ENCODE measurements around the gene TRPC3. TPM values are rescaled to one million over a fixed set of nuclear protein-coding genes. Genes with fewer than 3 reads are reported as not detected.

TRPC3 gene
- total and polyA plus RNA-seq, 4 donors, result 4.8 to 16.1 (median 11.3) TPM

GRCh38 chr4:121978172-121978516 is 26.3 kb upstream of the TRPC3 start:
- H3K36me3 ChIP-seq (ENCODE audit: control insufficient read depth, insufficient read depth, low read length), result no peaks in the 10 kb centered on the region
- no peak overlapping the region for H3K27ac ChIP-seq (ENCODE audit: low read depth, low read length)
- DNase-seq (ENCODE audit: low read depth in 4 of 6, low spot score in 6 of 6), result no peak
- WGBS (ENCODE audit: insufficient coverage), result 100% methylated on average over 1 of the region's 2 CpGs
- peaks cover 4% of the 10 kb centered on the region for H3K4me1 ChIP-seq (ENCODE audit: control insufficient read depth, insufficient read depth, low read length)
- H3K27me3 ChIP-seq (ENCODE audit: control insufficient read depth, insufficient read depth, low read length), result no peaks in the 10 kb centered on the region
- H3K4me3 ChIP-seq (ENCODE audit: low read depth, low read length), result no peak overlapping the region
- no peaks in the 10 kb centered on the region for H3K9me3 ChIP-seq (ENCODE audit: control insufficient read depth, insufficient read depth, low read length)

- WGBS (ENCODE audit: insufficient coverage), result 37% methylated on average over 3 of the region's 9 CpGs
- DNase-seq (ENCODE audit: low read depth in 4 of 6, low spot score in 6 of 6), result no peak
- Histone ChIP-seq H3K4me3 (ENCODE audit: low read depth, low read length) (no peak overlapping the region), H3K9me3 (ENCODE audit: control insufficient read depth, insufficient read depth, low read length) (no peaks in the 10 kb centered on the region), H3K36me3 (ENCODE audit: control insufficient read depth, insufficient read depth, low read length) (no peaks in the 10 kb centered on the region), H3K27me3 (ENCODE audit: control insufficient read depth, insufficient read depth, low read length) (no peaks in the 10 kb centered on the region), H3K27ac (ENCODE audit: low read depth, low read length) (no peak overlapping the region), H3K4me1 (ENCODE audit: control insufficient read depth, insufficient read depth, low read length) (peaks cover 4% of the 10 kb centered on the region)
Observed at GRCh38 chr4:121977251-121978171, 25.7 kb upstream of the TRPC3 start.

GRCh38 chr4:121975784-121976183 is 23.9 kb upstream of the TRPC3 start:
- no peak for DNase-seq (ENCODE audit: low read depth in 4 of 6, low spot score in 6 of 6)
- Histone ChIP-seq H3K27ac (ENCODE audit: low read depth, low read length) (no peak overlapping the region), H3K9me3 (ENCODE audit: control insufficient read depth, insufficient read depth, low read length) (no peaks in the 10 kb centered on the region), H3K36me3 (ENCODE audit: control insufficient read depth, insufficient read depth, low read length) (no peaks in the 10 kb centered on the region), H3K27me3 (ENCODE audit: control insufficient read depth, insufficient read depth, low read length) (no peaks in the 10 kb centered on the region), H3K4me1 (ENCODE audit: control insufficient read depth, insufficient read depth, low read length) (peaks cover 4% of the 10 kb centered on the region), H3K4me3 (ENCODE audit: low read depth, low read length) (no peak overlapping the region)
- no CpG with 5 or more reads among the region's 2 CpGs for WGBS (ENCODE audit: insufficient coverage)

- Histone ChIP-seq H3K27ac (ENCODE audit: low read depth, low read length) (no peak overlapping the region), H3K4me3 (ENCODE audit: low read depth, low read length) (no peak overlapping the region), H3K27me3 (ENCODE audit: control insufficient read depth, insufficient read depth, low read length) (no peaks in the 10 kb centered on the region), H3K36me3 (ENCODE audit: control insufficient read depth, insufficient read depth, low read length) (no peaks in the 10 kb centered on the region), H3K4me1 (ENCODE audit: control insufficient read depth, insufficient read depth, low read length) (peaks cover 4% of the 10 kb centered on the region), H3K9me3 (ENCODE audit: control insufficient read depth, insufficient read depth, low read length) (no peaks in the 10 kb centered on the region)
- no peak for DNase-seq (ENCODE audit: low read depth in 4 of 6, low spot score in 6 of 6)
- no CpG with 5 or more reads among the region's 4 CpGs for WGBS (ENCODE audit: insufficient coverage)
Observed at GRCh38 chr4:121973816-121974215, 22.0 kb upstream of the TRPC3 start.

- peak in 1 of 6 donors; percentile 72 for DNase-seq (ENCODE audit: low read depth in 4 of 6, low spot score in 6 of 6)
- no peaks in the 10 kb centered on the region for H3K9me3 ChIP-seq (ENCODE audit: control insufficient read depth, insufficient read depth, low read length)
- H3K27me3 ChIP-seq (ENCODE audit: control insufficient read depth, insufficient read depth, low read length), result no peaks in the 10 kb centered on the region
- no CpG with 5 or more reads among the region's 1 CpG for WGBS (ENCODE audit: insufficient coverage)
- no peak overlapping the region for H3K27ac ChIP-seq (ENCODE audit: low read depth, low read length)
- H3K4me1 ChIP-seq (ENCODE audit: control insufficient read depth, insufficient read depth, low read length), result no peaks in the 10 kb centered on the region
- no peak overlapping the region for H3K4me3 ChIP-seq (ENCODE audit: low read depth, low read length)
- H3K36me3 ChIP-seq (ENCODE audit: control insufficient read depth, insufficient read depth, low read length), result no peaks in the 10 kb centered on the region
Observed at GRCh38 chr4:121968859-121969258, 17.0 kb upstream of the TRPC3 start.

GRCh38 chr4:121964958-121965357 is 13.1 kb upstream of the TRPC3 start:
- H3K27me3 ChIP-seq (ENCODE audit: control insufficient read depth, insufficient read depth, low read length), result no peaks in the 10 kb centered on the region
- H3K9me3 ChIP-seq (ENCODE audit: control insufficient read depth, insufficient read depth, low read length), result no peaks in the 10 kb centered on the region
- H3K36me3 ChIP-seq (ENCODE audit: control insufficient read depth, insufficient read depth, low read length), result no peaks in the 10 kb centered on the region
- WGBS (ENCODE audit: insufficient coverage), result 100% methylated on average over 1 of the region's 1 CpG
- H3K27ac ChIP-seq (ENCODE audit: low read depth, low read length), result no peak overlapping the region
- DNase-seq (ENCODE audit: low read depth in 4 of 6, low spot score in 6 of 6), result no peak
- no peak overlapping the region for H3K4me3 ChIP-seq (ENCODE audit: low read depth, low read length)
- no peaks in the 10 kb centered on the region for H3K4me1 ChIP-seq (ENCODE audit: control insufficient read depth, insufficient read depth, low read length)

GRCh38 chr4:121960818-121961217 is 9.0 kb upstream of the TRPC3 start:
- H3K4me3 ChIP-seq (ENCODE audit: low read depth, low read length), result no peak overlapping the region
- no peaks in the 10 kb centered on the region for H3K27me3 ChIP-seq (ENCODE audit: control insufficient read depth, insufficient read depth, low read length)
- H3K9me3 ChIP-seq (ENCODE audit: control insufficient read depth, insufficient read depth, low read length), result no peaks in the 10 kb centered on the region
- H3K27ac ChIP-seq (ENCODE audit: low read depth, low read length), result no peak overlapping the region
- H3K4me1 ChIP-seq (ENCODE audit: control insufficient read depth, insufficient read depth, low read length), result no peaks in the 10 kb centered on the region
- no CpG with 5 or more reads among the region's 1 CpG for WGBS (ENCODE audit: insufficient coverage)
- DNase-seq (ENCODE audit: low read depth in 4 of 6, low spot score in 6 of 6), result peak in 1 of 6 donors; percentile 35
- H3K36me3 ChIP-seq (ENCODE audit: control insufficient read depth, insufficient read depth, low read length), result no peaks in the 10 kb centered on the region

GRCh38 chr4:121958777-121959176 is 6.9 kb upstream of the TRPC3 start:
- no peaks in the 10 kb centered on the region for H3K9me3 ChIP-seq (ENCODE audit: control insufficient read depth, insufficient read depth, low read length)
- no peaks in the 10 kb centered on the region for H3K36me3 ChIP-seq (ENCODE audit: control insufficient read depth, insufficient read depth, low read length)
- peaks cover 2% of the 10 kb centered on the region for H3K27me3 ChIP-seq (ENCODE audit: control insufficient read depth, insufficient read depth, low read length)
- no CpG with 5 or more reads among the region's 2 CpGs for WGBS (ENCODE audit: insufficient coverage)
- no peak overlapping the region for H3K27ac ChIP-seq (ENCODE audit: low read depth, low read length)
- no peak for DNase-seq (ENCODE audit: low read depth in 4 of 6, low spot score in 6 of 6)
- H3K4me1 ChIP-seq (ENCODE audit: control insufficient read depth, insufficient read depth, low read length), result no peaks in the 10 kb centered on the region
- no peak overlapping the region for H3K4me3 ChIP-seq (ENCODE audit: low read depth, low read length)

GRCh38 chr4:121957266-121957665 is 5.4 kb upstream of the TRPC3 start:
- WGBS (ENCODE audit: insufficient coverage), result 96% methylated on average over 3 of the region's 3 CpGs
- H3K27ac ChIP-seq (ENCODE audit: low read depth, low read length), result no peak overlapping the region
- no peak for DNase-seq (ENCODE audit: low read depth in 4 of 6, low spot score in 6 of 6)
- no peaks in the 10 kb centered on the region for H3K9me3 ChIP-seq (ENCODE audit: control insufficient read depth, insufficient read depth, low read length)
- no peaks in the 10 kb centered on the region for H3K4me1 ChIP-seq (ENCODE audit: control insufficient read depth, insufficient read depth, low read length)
- H3K27me3 ChIP-seq (ENCODE audit: control insufficient read depth, insufficient read depth, low read length), result peaks cover 9% of the 10 kb centered on the region
- H3K4me3 ChIP-seq (ENCODE audit: low read depth, low read length), result no peak overlapping the region
- no peaks in the 10 kb centered on the region for H3K36me3 ChIP-seq (ENCODE audit: control insufficient read depth, insufficient read depth, low read length)

GRCh38 chr4:121953860-121954259 is 2.0 kb upstream of the TRPC3 start:
- no peak for DNase-seq (ENCODE audit: low read depth in 4 of 6, low spot score in 6 of 6)
- no peaks in the 10 kb centered on the region for H3K36me3 ChIP-seq (ENCODE audit: control insufficient read depth, insufficient read depth, low read length)
- peaks cover 17% of the 10 kb centered on the region for H3K27me3 ChIP-seq (ENCODE audit: control insufficient read depth, insufficient read depth, low read length)
- peaks cover 8% of the 10 kb centered on the region for H3K4me1 ChIP-seq (ENCODE audit: control insufficient read depth, insufficient read depth, low read length)
- H3K9me3 ChIP-seq (ENCODE audit: control insufficient read depth, insufficient read depth, low read length), result no peaks in the 10 kb centered on the region
- H3K4me3 ChIP-seq (ENCODE audit: low read depth, low read length), result no peak overlapping the region
- no peak overlapping the region for H3K27ac ChIP-seq (ENCODE audit: low read depth, low read length)
